ENCODE data around the gene GPR31.

GRCh38 chr6:167146977-167147376, 10.8 kb downstream of the GPR31 start:
- TF ChIP-seq, protein P1, sequence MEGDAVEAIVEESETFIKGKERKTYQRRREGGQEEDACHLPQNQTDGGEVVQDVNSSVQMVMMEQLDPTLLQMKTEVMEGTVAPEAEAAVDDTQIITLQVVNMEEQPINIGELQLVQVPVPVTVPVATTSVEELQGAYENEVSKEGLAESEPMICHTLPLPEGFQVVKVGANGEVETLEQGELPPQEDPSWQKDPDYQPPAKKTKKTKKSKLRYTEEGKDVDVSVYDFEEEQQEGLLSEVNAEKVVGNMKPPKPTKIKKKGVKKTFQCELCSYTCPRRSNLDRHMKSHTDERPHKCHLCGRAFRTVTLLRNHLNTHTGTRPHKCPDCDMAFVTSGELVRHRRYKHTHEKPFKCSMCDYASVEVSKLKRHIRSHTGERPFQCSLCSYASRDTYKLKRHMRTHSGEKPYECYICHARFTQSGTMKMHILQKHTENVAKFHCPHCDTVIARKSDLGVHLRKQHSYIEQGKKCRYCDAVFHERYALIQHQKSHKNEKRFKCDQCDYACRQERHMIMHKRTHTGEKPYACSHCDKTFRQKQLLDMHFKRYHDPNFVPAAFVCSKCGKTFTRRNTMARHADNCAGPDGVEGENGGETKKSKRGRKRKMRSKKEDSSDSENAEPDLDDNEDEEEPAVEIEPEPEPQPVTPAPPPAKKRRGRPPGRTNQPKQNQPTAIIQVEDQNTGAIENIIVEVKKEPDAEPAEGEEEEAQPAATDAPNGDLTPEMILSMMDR (conservative IDR thresholded peaks at IDR 0.05; ENCODE audit: low read depth, low read length): no peak
- no peak for TF ChIP-seq EZH2 (IDR thresholded peaks at IDR 0.05; ENCODE audit: low read length, unreplicated experiment)
- TF ChIP-seq EZH2phosphoT487 (IDR thresholded peaks at IDR 0.05; ENCODE audit: borderline replicate concordance, low read length): no peak
